PC-9 (cell line): ENCODE measurements around the gene CSH1.

Source experiments
- EZH2 ChIP-seq: fragments of 200-600 bp; sonication (generic); IDR thresholded peaks from 2 replicates; pipeline ENCODE4 v1.8.0; 2017; ENCODE audit warnings: antibody characterized with exemption, low read depth
- TF ChIP-seq, protein P1 (sequence below): fragments of 200-600 bp; sonication (generic); conservative IDR thresholded peaks from 2 replicates; pipeline ENCODE4 v1.6.1; 2017; ENCODE audit warnings: mixed run types, antibody characterized with exemption, mild to moderate bottlenecking, moderate library complexity

DNA sequence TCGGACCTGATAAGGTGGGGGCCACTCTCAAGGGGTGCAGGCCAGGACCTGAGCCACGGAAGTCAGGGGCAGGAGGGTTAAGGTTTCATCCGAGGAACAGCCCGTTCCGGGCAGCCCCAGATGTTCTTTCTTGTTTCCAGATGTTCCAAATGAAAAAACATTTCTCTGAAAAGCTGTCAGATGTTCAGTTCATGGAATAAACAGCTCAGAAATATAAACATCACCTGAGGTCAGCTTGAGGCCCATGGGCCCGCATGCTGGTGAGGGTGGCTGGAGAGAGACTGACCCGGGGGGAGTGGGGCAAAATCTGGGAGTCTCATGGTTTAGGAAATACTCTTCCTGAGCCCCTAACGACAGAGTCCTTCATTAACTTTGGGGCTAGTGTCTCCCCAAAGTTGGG is 37.2 kb upstream of the CSH1 start:
- TF ChIP-seq, protein P1, sequence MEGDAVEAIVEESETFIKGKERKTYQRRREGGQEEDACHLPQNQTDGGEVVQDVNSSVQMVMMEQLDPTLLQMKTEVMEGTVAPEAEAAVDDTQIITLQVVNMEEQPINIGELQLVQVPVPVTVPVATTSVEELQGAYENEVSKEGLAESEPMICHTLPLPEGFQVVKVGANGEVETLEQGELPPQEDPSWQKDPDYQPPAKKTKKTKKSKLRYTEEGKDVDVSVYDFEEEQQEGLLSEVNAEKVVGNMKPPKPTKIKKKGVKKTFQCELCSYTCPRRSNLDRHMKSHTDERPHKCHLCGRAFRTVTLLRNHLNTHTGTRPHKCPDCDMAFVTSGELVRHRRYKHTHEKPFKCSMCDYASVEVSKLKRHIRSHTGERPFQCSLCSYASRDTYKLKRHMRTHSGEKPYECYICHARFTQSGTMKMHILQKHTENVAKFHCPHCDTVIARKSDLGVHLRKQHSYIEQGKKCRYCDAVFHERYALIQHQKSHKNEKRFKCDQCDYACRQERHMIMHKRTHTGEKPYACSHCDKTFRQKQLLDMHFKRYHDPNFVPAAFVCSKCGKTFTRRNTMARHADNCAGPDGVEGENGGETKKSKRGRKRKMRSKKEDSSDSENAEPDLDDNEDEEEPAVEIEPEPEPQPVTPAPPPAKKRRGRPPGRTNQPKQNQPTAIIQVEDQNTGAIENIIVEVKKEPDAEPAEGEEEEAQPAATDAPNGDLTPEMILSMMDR = no peak
- TF ChIP-seq EZH2 = no peak
